Caki2 (cell line): ENCODE results near the gene LGR4. TPM values are rescaled to one million over a fixed set of nuclear protein-coding genes. Genes with fewer than 3 reads are reported as not detected.
A peak's percentile ranks its signal among the peaks of the same experiment; 100 is the strongest.

Experiments used
- DNase-seq: peaks from one replicate; pipeline ENCODE4 v3.0.0-alpha.2; 2015; ENCODE audit warnings: low read depth
- in situ Hi-C: cut with HindIII; loops from 2 replicates; pipeline ENCODE4 v1.10.0; 2016; ENCODE audit warnings: low sequenced_read_pairs, low pct_unique_long_range_greater_than_20kb, mixed read lengths
- total RNA-seq: library from RNA; depleted of rRNA; stranded (reverse); fragments of >200 nt; shearing (Covaris generic); gene quantifications from 2 replicates; pipeline ENCODE4 v1.2.3, GENCODE V29; 2014; ENCODE audit warnings: low replicate concordance

The LGR4 gene
- total RNA-seq, 1 experiment from 2014 or later: 58.4 TPM

DNA sequence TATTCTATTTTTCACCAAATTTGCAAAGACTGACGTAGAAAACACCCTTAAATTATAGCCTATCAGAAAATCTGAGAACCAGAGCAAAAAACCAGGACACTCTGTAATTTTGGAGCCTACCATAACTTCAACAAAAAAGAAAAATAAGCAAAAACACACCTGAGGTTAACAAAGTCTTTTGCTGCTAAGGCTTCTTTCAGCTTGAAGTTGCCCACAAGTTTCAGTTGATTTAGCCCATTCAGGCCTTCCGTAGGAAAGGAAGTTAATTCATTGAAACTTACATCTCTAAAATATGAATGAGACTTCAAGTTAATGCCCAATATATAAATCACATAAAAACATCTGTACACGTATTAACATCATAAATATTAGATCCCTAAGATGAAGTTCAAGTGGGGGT lies 99.2 kb downstream of the LGR4 start:
- in situ Hi-C loops: loop anchor here (25.0 kb wide), 1 partner anchor 186 kb away; no protein-coding TSS in a partner anchor
- no peak for DNase-seq

DNA sequence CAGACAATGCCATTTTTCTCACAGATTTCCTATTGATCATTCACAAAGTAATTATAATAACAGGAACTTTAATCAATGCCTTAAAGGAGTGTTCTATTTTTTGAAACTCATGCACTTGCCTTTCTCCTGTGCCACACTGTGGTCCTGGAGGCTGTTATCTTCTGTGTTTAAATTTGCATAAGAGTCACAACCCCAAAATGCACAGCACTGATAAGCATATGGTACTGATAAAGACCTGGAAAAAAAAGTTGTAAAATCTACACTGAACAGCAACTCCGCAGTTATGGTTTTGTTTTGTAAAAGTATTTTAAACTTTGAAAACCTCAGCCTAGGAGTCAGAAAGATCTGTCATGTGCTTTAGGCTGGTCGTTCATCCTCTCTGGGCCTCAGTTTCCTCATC lies 100.4 kb downstream of the LGR4 start:
- in situ Hi-C loops: loop anchor here (25.0 kb wide), 1 partner anchor 185 kb away; no protein-coding TSS in a partner anchor
- no peak for DNase-seq

DNA sequence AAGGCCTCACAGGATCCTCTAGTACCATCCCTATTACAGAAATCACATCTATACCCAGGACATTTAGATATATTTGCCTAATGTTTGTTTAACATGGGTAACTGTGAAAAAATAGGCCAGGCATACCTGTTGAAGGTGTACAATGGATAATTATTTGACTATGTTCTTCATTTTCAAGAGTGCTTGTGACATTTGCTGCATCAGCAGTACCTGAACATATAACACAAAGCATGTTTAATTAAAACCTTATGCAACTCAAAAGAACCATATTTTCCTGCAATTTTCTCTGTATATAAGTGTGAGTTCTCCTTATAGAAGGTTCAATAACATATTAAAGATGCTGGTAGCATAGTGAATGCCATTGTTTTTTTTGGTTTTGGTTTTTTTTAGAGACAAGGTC lies 101.1 kb downstream of the LGR4 start:
- DNase-seq: no peak
- in situ Hi-C loops: loop anchor here (25.0 kb wide), 1 partner anchor 184 kb away; no protein-coding TSS in a partner anchor

DNA sequence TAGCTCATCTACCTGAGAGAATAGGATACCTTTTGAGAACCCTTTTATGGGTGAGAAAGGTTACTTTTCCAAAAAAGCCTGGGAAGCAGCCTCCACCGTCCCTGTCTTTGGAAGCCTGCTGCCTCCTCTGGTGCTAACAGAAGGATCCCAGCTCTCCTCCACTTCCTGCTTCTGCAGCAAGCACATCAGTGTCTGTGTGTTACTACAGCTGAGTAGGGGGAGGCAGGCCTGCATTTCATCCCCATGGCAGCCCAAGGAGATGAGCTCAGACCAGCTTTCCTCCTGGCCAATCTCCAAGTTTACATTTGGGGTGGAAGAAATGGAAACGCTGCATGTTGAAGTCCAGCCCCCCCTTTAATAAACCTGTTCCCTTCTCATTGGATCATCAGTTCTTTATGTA lies 102.2 kb downstream of the LGR4 start:
- in situ Hi-C loops: loop anchor here (25.0 kb wide), 1 partner anchor 183 kb away; no protein-coding TSS in a partner anchor
- no peak for DNase-seq

DNA sequence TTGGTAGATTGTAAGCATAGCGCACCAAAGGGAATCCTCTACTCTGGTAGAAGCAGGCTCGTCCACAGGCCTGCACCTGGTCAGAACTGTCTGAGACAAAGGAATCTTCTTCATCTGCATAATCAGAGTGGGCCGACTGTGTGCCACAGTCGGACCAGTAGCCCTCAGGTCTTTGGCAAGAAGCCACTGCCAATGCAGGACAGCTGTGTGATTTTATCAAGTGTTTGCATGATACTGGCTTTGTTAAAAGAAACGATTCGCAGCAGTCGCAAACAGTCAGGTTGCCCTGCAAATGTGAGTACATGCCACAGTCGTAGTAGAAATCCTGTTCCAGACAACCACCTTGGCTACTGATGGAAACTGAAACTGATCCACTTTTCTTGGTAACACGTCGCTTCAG lies 104.7 kb downstream of the LGR4 start:
- in situ Hi-C loops: loop anchor here (25.0 kb wide), 1 partner anchor 181 kb away; no protein-coding TSS in a partner anchor
- no peak for DNase-seq

DNA sequence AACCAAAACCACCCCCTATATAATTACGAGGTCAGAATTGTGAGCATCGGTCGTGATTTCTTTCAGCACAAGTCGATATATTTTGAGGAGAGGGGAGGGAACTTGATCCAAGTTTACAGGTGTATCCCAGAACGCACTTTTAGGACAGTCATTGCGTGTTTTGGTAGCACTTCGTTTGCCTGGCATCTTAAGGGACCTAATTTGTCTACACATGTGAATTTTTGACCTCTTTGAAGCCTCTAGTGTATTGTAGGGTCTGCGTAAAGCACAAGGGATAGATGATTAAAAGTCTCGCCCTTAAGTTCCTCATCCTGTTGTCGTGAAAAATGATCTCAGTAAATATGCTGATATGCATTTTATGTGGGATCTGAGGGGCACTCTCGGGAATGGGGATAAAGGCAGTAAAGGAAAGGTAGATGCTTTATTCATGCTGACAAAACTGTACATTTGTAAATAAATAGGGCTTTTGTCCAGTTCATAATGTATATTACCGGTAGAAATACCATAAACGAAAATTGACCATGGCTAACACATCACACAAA lies 108.9 kb downstream of the LGR4 start:
- no peak for DNase-seq
- in situ Hi-C loops: loop anchor here (25.0 kb wide), 1 partner anchor 176 kb away; no protein-coding TSS in a partner anchor

DNA sequence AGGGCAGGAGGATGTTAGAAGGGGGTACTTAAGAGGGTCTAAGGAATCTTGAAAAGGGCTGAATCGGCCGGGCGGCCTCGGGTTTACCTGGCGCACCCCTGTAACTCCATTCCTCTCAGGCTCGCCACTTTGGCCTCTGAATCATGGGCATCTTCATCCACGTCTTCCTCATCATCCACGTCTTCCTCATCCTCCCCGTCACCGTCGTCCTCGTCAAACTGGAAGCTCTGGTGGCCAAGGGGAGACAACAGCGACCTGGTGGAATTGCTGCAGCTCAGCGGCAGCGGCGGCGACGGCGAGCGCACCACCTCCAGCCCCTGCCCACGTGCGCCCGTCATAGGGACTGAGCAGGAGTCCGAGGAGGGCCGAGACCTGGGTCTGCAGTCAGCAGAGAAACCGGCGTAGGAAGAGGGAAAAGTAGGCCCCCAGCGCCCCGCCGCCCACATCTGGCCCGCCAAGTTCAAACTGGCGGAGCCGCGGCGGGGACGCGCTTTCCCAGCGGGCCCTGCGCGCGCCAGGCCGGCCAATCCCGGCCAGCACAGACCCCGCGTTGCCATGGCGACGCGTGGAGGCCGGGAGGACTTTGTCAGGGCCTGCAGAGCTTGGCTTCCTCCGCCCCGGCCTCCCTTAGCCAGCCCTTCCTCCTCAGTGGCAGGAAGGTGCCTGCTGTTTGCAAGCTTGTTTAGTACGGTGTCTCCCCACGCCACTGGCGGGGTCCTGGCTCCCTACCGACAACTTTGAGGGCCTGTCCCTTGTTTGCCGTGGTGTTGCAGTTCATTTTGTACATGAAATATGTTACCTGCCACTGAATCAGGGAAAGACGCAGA lies 109.6 kb downstream of the LGR4 start, which contains the start of gene CCDC34:
TSS of gene CCDC34 (minus strand) at position 467 of the 827 bp plus-strand sequence. CDS start at position 446, 21 bp downstream.
- in situ Hi-C loops: loop anchor here (25.0 kb wide), 1 partner anchor 176 kb away; no protein-coding TSS in a partner anchor
- peak; percentile 86 for DNase-seq

DNA sequence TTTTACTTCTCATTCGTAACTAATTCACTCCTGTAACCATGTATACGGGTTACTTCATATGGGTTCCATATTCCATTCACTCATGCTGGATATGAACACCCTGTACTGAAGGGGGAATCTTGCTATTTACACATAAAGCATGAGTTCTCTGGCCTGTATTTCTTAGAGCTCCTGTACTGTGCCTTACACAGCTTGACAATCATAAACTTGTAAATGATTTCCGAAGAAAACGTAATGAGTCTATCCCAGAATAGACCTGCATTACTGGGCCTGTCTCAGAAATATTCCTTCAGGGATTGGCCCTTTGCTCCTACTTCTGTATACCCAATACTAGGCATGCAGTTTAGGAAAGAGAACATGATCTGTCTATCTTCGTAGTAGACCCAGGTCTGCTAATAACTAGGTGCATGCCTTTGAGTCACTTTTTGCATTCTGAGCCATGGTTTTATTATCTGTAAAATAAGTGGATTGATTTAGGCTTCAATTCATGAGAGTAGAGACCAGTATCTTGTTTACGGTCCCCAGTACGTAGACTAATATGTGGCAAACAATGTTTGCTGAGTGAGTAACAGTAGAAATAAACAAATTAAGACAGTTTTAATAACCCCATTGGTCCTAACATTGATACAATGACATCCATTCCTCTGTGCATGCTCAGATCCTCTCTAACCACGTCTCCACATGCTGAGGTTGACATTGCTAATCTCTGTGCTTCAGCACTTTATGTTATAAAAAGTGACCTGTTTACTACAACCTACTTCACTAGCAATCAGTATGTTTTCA lies 110.8 kb downstream of the LGR4 start:
- DNase-seq: no peak
- in situ Hi-C loops: loop anchor here (25.0 kb wide), 1 partner anchor 175 kb away; no protein-coding TSS in a partner anchor

DNA sequence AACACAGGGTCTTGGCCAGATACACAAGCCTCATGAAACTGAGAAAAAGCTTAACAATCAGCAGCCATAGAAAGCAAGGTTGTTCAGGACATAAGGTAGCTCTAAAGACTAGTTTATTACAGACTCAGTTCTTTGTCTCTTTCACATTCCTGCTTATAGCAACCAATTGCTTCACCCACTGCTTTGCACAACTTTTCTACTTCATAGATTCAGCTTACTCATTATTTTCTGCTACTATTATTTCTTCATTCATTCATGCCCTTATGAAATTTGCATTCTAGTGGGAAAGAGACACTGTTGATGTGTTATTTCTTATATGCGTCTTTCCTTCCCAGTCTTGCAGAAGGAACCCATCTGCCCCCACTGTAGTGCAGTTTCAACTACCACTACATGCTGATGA lies 114.3 kb downstream of the LGR4 start:
- no peak for DNase-seq
- in situ Hi-C loops: loop anchor here (25.0 kb wide), 1 partner anchor 171 kb away; no protein-coding TSS in a partner anchor

DNA sequence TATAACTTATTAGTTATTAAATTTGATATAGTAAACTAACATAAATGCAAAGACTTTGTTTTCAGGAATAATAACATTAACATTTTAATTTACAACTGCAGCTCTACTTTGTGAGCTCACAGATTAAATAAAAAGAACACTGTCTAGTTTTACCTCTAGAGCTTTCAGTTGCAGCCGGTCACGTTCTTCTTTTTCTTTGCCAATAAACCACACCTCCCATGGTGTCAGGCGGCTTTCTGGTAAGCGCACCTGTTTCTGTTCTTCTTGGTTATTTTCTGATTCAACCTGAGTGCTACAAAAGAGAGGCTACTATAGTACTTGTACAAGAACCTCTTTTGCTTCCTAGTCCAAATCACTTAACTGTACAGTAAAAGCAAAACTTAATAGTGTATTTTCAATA lies 115.3 kb downstream of the LGR4 start:
- DNase-seq: no peak
- in situ Hi-C loops: loop anchor here (25.0 kb wide), 1 partner anchor 170 kb away; no protein-coding TSS in a partner anchor

DNA sequence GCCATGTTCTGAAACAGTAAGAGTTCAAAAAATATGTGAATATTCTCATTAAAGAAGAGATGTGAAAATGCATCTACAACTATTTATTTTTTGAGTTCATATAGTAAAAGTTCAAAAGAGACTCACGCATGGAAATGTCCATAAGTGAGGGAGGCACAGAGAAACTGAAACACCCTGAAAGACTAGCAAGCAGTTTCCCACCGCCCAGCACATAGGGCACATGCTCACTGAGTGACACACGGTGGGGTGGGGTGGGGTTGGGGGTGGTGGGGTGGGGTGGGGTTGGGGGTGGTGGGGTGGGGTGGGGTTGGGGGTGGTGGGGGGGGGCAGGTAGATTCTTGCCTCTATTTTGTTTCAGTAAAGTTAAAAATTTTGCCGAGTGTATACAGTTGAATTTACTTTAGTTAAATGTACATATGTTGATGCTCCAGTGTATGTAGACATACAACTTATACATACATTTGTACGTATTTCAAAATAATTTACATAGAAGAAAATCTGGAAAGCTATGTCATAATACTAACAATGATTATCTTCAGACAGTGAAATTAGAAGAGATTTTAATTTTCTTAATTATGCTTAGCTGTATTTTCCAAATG lies 115.9 kb downstream of the LGR4 start:
- in situ Hi-C loops: loop anchor here (25.0 kb wide), 1 partner anchor 169 kb away; no protein-coding TSS in a partner anchor
- no peak for DNase-seq

DNA sequence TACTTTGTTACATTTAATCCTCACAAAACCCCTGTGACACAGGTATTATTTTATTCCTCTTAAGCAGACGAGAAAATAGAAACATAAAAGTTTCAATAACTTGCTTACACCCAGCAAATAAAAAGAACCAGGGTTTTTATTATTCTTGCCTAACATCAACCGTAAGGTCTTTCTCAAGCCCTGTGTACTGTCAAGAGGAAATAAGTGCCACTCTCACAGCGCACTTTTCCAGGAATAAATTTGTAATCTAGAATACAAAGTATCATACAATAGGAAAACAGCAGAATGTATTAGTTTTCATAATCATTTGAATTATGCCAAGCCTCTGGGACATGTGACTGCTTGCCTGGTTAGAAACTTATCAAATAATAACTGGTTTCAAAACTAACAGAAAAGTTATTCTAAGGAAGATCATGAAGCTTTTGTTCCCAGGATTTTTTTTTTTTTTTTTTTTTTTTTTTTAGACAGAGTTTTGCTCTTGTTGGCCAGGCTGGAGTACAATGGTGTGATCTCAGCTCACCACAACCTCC lies 117.0 kb downstream of the LGR4 start:
- DNase-seq: no peak
- in situ Hi-C loops: loop anchor here (25.0 kb wide), 1 partner anchor 168 kb away; no protein-coding TSS in a partner anchor

DNA sequence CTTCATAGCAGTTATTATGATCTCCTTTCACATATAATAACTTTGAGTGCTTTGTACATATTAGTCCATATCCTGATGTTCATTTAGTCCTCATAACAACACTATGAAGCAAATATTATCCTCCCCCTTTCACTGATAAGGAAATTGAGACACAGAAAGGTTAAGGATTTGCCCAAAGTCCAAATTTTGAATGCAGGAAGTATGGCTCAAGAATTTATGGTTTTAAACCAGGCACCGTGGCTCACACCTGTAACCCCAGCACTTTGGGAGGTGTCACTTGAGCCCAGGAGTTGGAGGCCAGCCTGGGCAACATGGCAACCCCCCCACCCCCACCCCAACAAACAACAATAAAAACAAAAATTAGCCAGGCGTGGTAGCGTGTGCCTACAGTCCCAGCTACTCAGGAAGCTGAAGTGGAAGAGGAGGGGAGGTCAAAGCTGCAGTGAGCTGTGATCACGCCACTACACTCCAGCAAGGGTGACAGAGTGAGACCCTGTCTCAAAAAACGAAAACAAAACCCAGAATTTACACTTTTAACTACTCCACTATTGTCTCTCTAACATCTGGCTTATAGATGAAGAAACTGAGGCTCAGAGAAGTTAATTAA lies 118.1 kb downstream of the LGR4 start:
- in situ Hi-C loops: loop anchor here (25.0 kb wide), 1 partner anchor 167 kb away; no protein-coding TSS in a partner anchor
- no peak for DNase-seq

DNA sequence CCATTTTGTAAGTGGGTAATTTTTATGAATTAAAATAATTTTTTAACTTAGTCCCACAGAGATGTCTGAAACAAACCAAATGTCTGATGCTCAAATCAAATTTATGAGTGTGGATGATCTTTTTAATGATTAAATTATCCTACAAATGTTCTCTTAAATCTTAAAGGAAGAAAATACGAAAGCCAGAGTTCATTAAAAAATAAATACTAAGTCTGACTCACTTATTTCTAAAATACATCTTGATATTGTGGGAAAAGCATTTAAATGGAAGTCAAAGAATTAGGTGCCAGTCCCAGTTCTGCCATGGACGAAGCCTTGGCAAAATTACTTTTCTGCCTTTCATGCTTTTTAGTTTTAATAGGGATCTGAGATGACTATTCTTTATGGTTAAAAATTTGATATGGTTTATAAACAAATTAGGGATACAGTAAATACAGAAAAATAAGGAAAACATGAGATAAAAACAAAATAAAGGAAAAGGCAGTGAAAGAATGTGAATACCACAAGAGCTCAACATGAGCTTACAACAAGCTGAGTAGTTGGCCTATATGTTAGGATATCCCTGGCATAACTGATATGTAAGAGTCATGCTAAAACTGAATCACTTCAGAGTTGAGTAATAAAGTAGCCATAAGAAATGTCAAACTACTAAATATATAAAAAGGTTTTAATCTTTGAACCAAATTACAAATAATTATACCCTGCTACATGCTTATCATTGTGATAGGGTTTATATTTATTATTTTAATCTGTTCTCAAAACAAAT lies 118.8 kb downstream of the LGR4 start:
- in situ Hi-C loops: loop anchor here (25.0 kb wide), 1 partner anchor 166 kb away; no protein-coding TSS in a partner anchor
- no peak for DNase-seq

DNA sequence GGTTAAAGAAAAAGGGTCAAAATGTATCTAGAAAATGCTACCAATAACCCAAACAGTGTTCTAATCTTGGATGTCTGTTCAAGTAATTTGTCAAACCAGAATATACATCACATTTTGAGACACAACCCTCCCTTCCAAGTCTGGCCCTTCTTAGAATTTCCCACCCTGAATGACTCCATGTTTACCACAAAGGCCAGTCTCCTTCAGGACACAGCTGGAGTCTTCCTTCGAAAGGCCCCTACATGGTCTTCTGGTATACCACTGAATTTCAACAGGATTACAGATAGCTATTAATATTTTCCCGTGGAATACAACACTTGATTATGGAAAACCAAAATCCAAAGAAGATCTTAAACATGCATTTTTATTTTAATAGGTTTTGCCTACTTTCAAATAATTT lies 119.8 kb downstream of the LGR4 start:
- no peak for DNase-seq
- in situ Hi-C loops: loop anchor here (25.0 kb wide), 1 partner anchor 165 kb away; no protein-coding TSS in a partner anchor

DNA sequence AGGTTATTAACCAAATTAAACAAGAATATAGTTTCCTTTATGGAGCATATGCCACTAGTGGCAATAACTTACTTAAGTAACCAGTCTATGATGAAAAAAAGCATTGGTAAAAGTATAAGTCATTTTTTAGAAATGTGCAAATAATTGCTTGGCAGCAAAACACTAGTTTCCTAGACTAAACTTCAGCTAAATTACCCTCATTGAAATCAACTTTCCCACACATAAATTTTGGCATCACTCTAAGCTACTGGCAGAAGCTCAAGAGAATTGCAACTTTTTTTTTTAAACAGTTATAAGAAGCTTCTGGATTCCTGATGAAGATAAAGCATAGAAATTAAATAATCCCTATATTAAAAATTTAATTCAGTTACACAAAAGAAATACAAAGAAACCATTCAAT lies 122.1 kb downstream of the LGR4 start:
- no peak for DNase-seq
- in situ Hi-C loops: loop anchor here (25.0 kb wide), 1 partner anchor 163 kb away; no protein-coding TSS in a partner anchor
